Effector memory CD8-positive, alpha-beta T cell (primary cell): ENCODE measurements around the gene SORCS3.

Experiments used
- ATAC-seq: fragments of 150-1000 bp; cut with Tn5 transposase; replicated peaks from 2 replicates; pipeline ENCODE4 v1.10.0; 2021; ENCODE audit warnings: mild to moderate bottlenecking, moderate library complexity
- DNase-seq, 3 experiments: peaks; one replicate each; pipeline ENCODE4 v3.0.0; 2021
- H3K27ac Mint-ChIP-seq, 2 donors: one replicate each; pipeline ENCODE4 v1.8.0; 2022; ENCODE audit warnings: mild to moderate bottlenecking in 2 of 2, mixed read lengths in 2 of 2, moderate library complexity in 2 of 2
- H3K27me3 Mint-ChIP-seq, 2 donors: one replicate each; pipeline ENCODE4 v1.8.0; 2022; ENCODE audit warnings: mixed read lengths in 2 of 2
- H3K36me3 Mint-ChIP-seq: one replicate; pipeline ENCODE4 v1.8.0; 2022; ENCODE audit warnings: mild to moderate bottlenecking, moderate library complexity, mixed read lengths; ENCODE audit not compliant: insufficient read depth
- H3K4me1 Mint-ChIP-seq, 2 donors: one replicate each; pipeline ENCODE4 v1.8.0; 2022; ENCODE audit warnings: low read depth in 2 of 2, mixed read lengths in 2 of 2
- H3K4me3 Mint-ChIP-seq, 2 donors: one replicate each; pipeline ENCODE4 v1.8.0; 2022; ENCODE audit warnings: mild to moderate bottlenecking in 2 of 2, mixed read lengths in 2 of 2, moderate library complexity in 2 of 2
- H3K9me3 Mint-ChIP-seq, 2 donors: one replicate each; pipeline ENCODE4 v1.8.0; 2022; ENCODE audit warnings: mixed read lengths in 2 of 2

Gene SORCS3

GRCh38 chr10:104875561-104875960 lies 234.5 kb downstream of the SORCS3 start:
- Mint-ChIP-seq H3K36me3 (no peaks in the 10 kb centered on the region), H3K9me3 (peaks cover 0 to 1% of the 10 kb centered on the region in 2 donors), H3K27me3 (no peaks in the 10 kb centered on the region), H3K4me3 (no peak overlapping the region), H3K27ac (no peak overlapping the region), H3K4me1 (no peaks in the 10 kb centered on the region)
- DNase-seq = no peak
- no peak for ATAC-seq

DNA sequence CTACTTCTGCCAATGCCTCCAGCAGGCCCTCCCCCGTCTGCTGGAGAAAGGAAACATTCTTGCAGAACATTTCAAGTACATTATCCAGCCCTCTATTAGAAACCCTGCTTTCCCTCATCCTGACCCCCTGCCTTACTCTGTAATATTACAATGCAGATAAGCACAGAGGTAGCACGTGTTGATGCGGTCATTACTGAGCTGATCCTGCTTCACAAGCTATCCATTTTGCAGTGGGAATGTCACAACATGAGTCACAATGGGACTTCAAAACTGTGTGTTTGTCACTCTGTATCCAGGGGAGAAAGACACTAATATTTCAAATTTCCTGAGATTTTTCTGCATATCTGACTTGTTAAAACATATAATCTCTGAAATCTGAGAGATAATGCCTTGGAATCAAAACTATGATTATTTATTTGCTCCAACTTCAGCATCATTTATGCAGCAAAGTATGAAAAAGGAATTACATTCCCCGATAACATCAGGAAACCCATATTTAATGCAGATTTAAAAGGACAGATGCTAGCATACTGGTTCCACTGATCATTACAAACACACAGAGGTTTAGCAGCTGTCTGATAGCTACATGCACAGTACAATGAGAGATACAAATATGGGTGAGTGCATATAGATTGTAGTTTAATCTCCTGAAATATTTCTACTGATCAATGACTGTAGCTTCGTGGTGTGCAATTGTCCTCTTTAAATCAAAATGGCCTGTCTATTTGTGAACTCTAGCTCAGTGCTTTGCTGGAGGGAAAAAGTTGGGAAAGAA lies 239.7 kb downstream of the SORCS3 start:
- no peak for DNase-seq
- H3K4me3 Mint-ChIP-seq = no peak overlapping the region
- peaks cover 5 to 9% of the 10 kb centered on the region in 2 donors for H3K27me3 Mint-ChIP-seq
- no peaks in the 10 kb centered on the region for H3K36me3 Mint-ChIP-seq
- H3K9me3 Mint-ChIP-seq = no peaks in the 10 kb centered on the region
- no peak overlapping the region for H3K27ac Mint-ChIP-seq
- ATAC-seq = no peak
- H3K4me1 Mint-ChIP-seq = no peaks in the 10 kb centered on the region

GRCh38 chr10:104881740-104882139 lies 240.7 kb downstream of the SORCS3 start:
- H3K27me3 Mint-ChIP-seq = peaks cover 5 to 9% of the 10 kb centered on the region in 2 donors
- H3K36me3 Mint-ChIP-seq = no peaks in the 10 kb centered on the region
- H3K4me3 Mint-ChIP-seq = no peak overlapping the region
- ATAC-seq (no peak), DNase-seq (no peak)
- no peaks in the 10 kb centered on the region for H3K4me1 Mint-ChIP-seq
- no peak overlapping the region for H3K27ac Mint-ChIP-seq
- peaks cover 0 to under 1% of the 10 kb centered on the region in 2 donors for H3K9me3 Mint-ChIP-seq

GRCh38 chr10:104892879-104893617 lies 252.0 kb downstream of the SORCS3 start:
- peaks cover 0 to 8% of the 10 kb centered on the region in 2 donors for H3K27me3 Mint-ChIP-seq
- H3K27ac Mint-ChIP-seq = no peak overlapping the region
- DNase-seq (no peak), ATAC-seq (no peak)
- peaks cover 3 to 6% of the 10 kb centered on the region in 2 donors for H3K9me3 Mint-ChIP-seq
- H3K36me3 Mint-ChIP-seq = no peaks in the 10 kb centered on the region
- no peaks in the 10 kb centered on the region for H3K4me1 Mint-ChIP-seq
- no peak overlapping the region for H3K4me3 Mint-ChIP-seq

DNA sequence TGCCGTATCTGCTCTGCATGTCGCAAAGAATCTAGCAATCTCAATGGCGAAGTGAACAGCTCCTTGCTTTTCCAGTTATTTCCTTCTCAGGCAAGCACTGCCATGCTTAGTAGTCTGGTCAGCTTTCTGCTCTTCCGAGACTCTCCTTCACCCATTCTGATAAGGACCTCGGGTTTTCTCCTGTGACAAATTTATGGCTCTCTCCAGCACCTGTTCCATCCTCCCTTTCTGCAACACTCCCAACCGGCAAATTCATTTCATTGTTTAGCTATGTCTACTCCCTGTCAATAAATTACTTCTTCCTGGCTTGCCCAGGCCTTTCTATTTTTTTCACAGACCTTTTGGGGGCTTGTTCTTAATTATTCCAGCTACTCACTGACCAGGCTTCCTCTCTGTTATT lies 252.6 kb downstream of the SORCS3 start:
- no peak for ATAC-seq
- no peaks in the 10 kb centered on the region for H3K36me3 Mint-ChIP-seq
- H3K27ac Mint-ChIP-seq = no peak overlapping the region
- H3K27me3 Mint-ChIP-seq = peaks cover 0 to 8% of the 10 kb centered on the region in 2 donors
- DNase-seq = no peak
- H3K4me3 Mint-ChIP-seq = no peak overlapping the region
- H3K9me3 Mint-ChIP-seq = peaks cover 1 to 2% of the 10 kb centered on the region in 2 donors
- no peaks in the 10 kb centered on the region for H3K4me1 Mint-ChIP-seq

- Mint-ChIP-seq H3K27ac (no peak overlapping the region), H3K4me1 (no peaks in the 10 kb centered on the region), H3K27me3 (peaks cover 0 to 8% of the 10 kb centered on the region in 2 donors), H3K9me3 (no peaks in the 10 kb centered on the region), H3K4me3 (no peak overlapping the region), H3K36me3 (no peaks in the 10 kb centered on the region)
- no peak for ATAC-seq
- no peak for DNase-seq
Observed at GRCh38 chr10:104894681-104895080, 253.6 kb downstream of the SORCS3 start.

GRCh38 chr10:104895541-104895940 lies 254.5 kb downstream of the SORCS3 start:
- H3K4me3 Mint-ChIP-seq = no peak overlapping the region
- peaks cover 0 to 8% of the 10 kb centered on the region in 2 donors for H3K27me3 Mint-ChIP-seq
- no peaks in the 10 kb centered on the region for H3K36me3 Mint-ChIP-seq
- H3K9me3 Mint-ChIP-seq = no peaks in the 10 kb centered on the region
- H3K4me1 Mint-ChIP-seq = no peaks in the 10 kb centered on the region
- ATAC-seq = no peak
- no peak overlapping the region for H3K27ac Mint-ChIP-seq
- DNase-seq = no peak

DNA sequence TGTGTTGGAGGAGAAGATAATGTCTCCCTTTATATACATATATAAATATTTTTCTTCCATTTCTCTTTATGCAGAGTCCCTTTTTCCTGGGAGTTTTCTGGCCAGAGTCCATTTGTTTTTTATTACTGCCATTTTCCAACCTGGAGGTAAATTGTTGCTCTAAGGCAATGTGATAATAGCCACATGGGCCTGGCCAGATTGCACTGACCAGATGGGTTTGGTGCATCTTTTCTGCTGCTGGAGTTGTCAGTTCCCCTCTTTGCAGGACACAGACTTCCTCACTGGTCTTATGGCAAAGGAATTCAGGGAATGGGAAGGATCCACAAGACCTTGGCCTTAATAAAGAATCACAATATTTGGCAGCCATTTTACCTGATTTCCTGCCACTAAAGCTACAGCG lies 254.9 kb downstream of the SORCS3 start:
- ATAC-seq = no peak
- Mint-ChIP-seq H3K4me3 (no peak overlapping the region), H3K36me3 (no peaks in the 10 kb centered on the region), H3K4me1 (no peaks in the 10 kb centered on the region), H3K9me3 (no peaks in the 10 kb centered on the region), H3K27me3 (peaks cover 0 to 8% of the 10 kb centered on the region in 2 donors), H3K27ac (no peak overlapping the region)
- DNase-seq = no peak

GRCh38 chr10:104897696-104898095 lies 256.6 kb downstream of the SORCS3 start:
- H3K9me3 Mint-ChIP-seq = no peaks in the 10 kb centered on the region
- no peaks in the 10 kb centered on the region for H3K4me1 Mint-ChIP-seq
- H3K36me3 Mint-ChIP-seq = no peaks in the 10 kb centered on the region
- H3K27me3 Mint-ChIP-seq = peaks cover 0 to 15% of the 10 kb centered on the region in 2 donors
- DNase-seq = no peak
- no peak for ATAC-seq
- H3K4me3 Mint-ChIP-seq = no peak overlapping the region
- H3K27ac Mint-ChIP-seq = no peak overlapping the region

- Mint-ChIP-seq H3K36me3 (no peaks in the 10 kb centered on the region), H3K4me3 (no peak overlapping the region), H3K27me3 (peaks cover 0 to 15% of the 10 kb centered on the region in 2 donors), H3K4me1 (no peaks in the 10 kb centered on the region), H3K27ac (no peak overlapping the region), H3K9me3 (no peaks in the 10 kb centered on the region)
- no peak for ATAC-seq
- DNase-seq = no peak
Observed at GRCh38 chr10:104899779-104900178, 258.7 kb downstream of the SORCS3 start.

DNA sequence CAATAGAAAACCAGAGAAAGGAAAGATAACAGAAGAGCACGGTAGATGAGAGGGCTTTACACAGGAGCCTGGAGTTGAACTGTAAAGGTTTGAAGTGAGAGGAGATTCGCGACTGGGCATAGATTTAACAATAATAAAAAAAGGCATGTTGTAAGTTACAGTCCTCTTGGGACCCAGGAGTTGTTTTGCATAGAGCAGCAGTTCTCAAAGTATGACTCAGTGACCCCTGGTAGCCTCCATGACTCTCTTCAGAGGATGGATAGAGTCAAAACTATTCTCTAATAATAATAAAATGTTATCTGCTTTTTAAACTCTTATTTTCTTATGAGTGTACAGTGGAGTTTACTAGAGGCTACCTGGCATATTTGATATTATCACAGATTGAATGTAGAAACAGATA lies 262.3 kb downstream of the SORCS3 start:
- no peak for ATAC-seq
- no peak overlapping the region for H3K27ac Mint-ChIP-seq
- H3K4me1 Mint-ChIP-seq = no peaks in the 10 kb centered on the region
- H3K36me3 Mint-ChIP-seq = no peaks in the 10 kb centered on the region
- peaks cover 6 to 15% of the 10 kb centered on the region in 2 donors for H3K27me3 Mint-ChIP-seq
- H3K9me3 Mint-ChIP-seq = peaks cover 0 to 2% of the 10 kb centered on the region in 2 donors
- DNase-seq = no peak
- no peak overlapping the region for H3K4me3 Mint-ChIP-seq

DNA sequence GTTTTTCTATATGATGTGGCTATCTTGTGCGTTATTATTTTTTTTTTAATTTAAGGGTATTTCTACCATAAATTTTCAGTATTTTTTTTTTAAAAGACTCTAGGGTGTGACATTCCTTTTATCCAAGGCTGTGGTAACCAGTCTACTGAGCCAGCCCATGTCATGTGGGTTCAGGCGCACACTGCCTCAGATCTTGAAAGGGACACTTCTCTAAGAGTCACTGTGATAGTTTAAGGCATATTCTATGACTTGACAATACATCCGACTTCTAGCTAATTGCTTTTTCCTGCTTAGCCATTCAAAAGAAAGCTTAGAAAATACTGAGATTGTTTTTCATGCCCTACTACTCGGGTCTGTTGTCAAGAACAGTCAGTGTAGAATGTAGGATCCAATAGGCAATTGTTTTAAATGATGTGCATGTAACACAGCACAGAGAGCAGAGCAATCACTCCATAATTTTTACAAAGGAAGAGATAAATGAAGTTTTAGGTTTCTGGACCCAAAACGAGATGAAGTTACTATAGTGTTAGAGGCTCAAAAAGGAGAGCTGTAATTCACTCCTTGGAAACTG lies 263.7 kb downstream of the SORCS3 start:
- no peak overlapping the region for H3K27ac Mint-ChIP-seq
- no peaks in the 10 kb centered on the region for H3K4me1 Mint-ChIP-seq
- H3K36me3 Mint-ChIP-seq = no peaks in the 10 kb centered on the region
- H3K4me3 Mint-ChIP-seq = no peak overlapping the region
- DNase-seq = no peak
- peaks cover 0 to 2% of the 10 kb centered on the region in 2 donors for H3K9me3 Mint-ChIP-seq
- ATAC-seq = no peak
- peaks cover 6 to 24% of the 10 kb centered on the region in 2 donors for H3K27me3 Mint-ChIP-seq

- no peak overlapping the region for H3K27ac Mint-ChIP-seq
- peaks cover 0 to 2% of the 10 kb centered on the region in 2 donors for H3K9me3 Mint-ChIP-seq
- no peaks in the 10 kb centered on the region for H3K4me1 Mint-ChIP-seq
- DNase-seq (no peak), ATAC-seq (no peak)
- H3K4me3 Mint-ChIP-seq = no peak overlapping the region
- no peaks in the 10 kb centered on the region for H3K36me3 Mint-ChIP-seq
- peaks cover 6 to 24% of the 10 kb centered on the region in 2 donors for H3K27me3 Mint-ChIP-seq
Observed at GRCh38 chr10:104906112-104906511, 265.0 kb downstream of the SORCS3 start.

DNA sequence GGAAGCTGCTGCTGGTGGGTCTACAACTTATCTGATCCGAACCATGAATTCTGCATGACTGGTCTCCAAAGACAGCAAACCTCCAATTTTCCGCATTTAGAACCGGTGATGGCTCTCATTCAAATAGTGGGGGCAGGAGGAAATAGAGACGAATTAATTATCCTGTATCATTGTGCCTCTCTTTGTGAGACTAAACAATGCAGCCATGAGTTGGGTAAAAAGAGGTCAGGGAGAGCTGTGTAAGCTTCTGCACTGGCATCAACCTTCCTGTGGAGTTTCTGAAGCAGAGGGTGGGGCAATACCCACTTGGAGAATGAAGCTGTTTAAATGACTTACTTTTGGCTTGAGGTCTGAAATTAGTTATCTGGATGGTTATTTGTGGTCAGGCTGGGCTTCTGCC lies 266.4 kb downstream of the SORCS3 start:
- no peak for ATAC-seq

More for the DNA sequence above, 266.4 kb downstream of the SORCS3 start:
- Mint-ChIP-seq H3K4me1 (no peaks in the 10 kb centered on the region), H3K9me3 (peaks cover 2% of the 10 kb centered on the region in 2 donors), H3K27ac (no peak overlapping the region), H3K27me3 (peaks cover 6 to 16% of the 10 kb centered on the region in 2 donors), H3K4me3 (no peak overlapping the region), H3K36me3 (no peaks in the 10 kb centered on the region)
- DNase-seq = no peak
